ENCODE results near the gene NR1D1. TPM values are rescaled to one million over a fixed set of nuclear protein-coding genes. Genes with fewer than 3 reads are reported as not detected.
A peak's percentile ranks its signal among the peaks of the same experiment; 100 is the strongest.

Gene NR1D1
- total and polyA plus RNA-seq, 2 of the 13 experiments (the other 11 are each of a cell fraction or from before 2014, with no cell fraction given): 2.1 to 2.7 TPM

DNA sequence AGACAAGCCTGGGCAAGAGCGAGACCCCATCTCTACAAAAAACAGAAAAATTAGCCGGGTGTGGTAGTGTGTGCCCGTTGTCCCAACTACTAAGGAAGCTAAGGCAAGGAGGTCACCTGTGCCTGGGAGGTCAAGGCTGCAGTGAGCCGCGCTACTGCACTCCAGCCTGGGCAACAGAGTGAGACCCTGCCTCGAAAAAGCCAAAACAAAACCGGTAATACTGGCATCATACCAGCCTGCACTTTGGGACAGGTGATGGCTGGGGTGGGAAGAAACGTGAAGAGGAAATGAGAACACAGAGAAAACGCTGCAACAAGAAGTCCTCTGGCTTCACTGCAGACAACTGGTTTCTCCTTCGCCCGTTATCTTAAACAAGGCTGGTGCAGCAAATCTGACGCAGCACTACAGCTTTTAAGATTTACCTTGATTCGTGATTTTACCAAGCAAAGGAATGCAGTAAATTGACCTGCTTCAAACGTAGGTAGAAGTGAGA, 39.2 kb upstream of the NR1D1 start (continued):
- TF ChIP-seq, protein P1, sequence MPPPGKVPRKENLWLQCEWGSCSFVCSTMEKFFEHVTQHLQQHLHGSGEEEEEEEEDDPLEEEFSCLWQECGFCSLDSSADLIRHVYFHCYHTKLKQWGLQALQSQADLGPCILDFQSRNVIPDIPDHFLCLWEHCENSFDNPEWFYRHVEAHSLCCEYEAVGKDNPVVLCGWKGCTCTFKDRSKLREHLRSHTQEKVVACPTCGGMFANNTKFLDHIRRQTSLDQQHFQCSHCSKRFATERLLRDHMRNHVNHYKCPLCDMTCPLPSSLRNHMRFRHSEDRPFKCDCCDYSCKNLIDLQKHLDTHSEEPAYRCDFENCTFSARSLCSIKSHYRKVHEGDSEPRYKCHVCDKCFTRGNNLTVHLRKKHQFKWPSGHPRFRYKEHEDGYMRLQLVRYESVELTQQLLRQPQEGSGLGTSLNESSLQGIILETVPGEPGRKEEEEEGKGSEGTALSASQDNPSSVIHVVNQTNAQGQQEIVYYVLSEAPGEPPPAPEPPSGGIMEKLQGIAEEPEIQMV (CRISPR knock-in tag; IDR thresholded peaks at IDR 0.05; ENCODE audit: low read depth): 0 out of 2 replicates have a peak, but pooled peaks have one; percentile 19
- TF ChIP-seq, protein P2, sequence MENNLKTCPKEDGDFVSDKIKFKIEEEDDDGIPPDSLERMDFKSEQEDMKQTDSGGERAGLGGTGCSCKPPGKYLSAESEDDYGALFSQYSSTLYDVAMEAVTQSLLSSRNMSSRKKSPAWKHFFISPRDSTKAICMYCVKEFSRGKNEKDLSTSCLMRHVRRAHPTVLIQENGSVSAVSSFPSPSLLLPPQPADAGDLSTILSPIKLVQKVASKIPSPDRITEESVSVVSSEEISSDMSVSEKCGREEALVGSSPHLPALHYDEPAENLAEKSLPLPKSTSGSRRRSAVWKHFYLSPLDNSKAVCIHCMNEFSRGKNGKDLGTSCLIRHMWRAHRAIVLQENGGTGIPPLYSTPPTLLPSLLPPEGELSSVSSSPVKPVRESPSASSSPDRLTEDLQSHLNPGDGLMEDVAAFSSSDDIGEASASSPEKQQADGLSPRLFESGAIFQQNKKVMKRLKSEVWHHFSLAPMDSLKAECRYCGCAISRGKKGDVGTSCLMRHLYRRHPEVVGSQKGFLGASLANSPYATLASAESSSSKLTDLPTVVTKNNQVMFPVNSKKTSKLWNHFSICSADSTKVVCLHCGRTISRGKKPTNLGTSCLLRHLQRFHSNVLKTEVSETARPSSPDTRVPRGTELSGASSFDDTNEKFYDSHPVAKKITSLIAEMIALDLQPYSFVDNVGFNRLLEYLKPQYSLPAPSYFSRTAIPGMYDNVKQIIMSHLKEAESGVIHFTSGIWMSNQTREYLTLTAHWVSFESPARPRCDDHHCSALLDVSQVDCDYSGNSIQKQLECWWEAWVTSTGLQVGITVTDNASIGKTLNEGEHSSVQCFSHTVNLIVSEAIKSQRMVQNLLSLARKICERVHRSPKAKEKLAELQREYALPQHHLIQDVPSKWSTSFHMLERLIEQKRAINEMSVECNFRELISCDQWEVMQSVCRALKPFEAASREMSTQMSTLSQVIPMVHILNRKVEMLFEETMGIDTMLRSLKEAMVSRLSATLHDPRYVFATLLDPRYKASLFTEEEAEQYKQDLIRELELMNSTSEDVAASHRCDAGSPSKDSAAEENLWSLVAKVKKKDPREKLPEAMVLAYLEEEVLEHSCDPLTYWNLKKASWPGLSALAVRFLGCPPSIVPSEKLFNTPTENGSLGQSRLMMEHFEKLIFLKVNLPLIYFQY (CRISPR knock-in tag; IDR thresholded peaks at IDR 0.05; ENCODE audit: borderline replicate concordance): no peak
- no peak for TF ChIP-seq ZNF343 (CRISPR knock-in tag; IDR thresholded peaks at IDR 0.05)
- TF ChIP-seq FOXM1 (CRISPR knock-in tag; IDR thresholded peaks at IDR 0.05): no peak
- TF ChIP-seq ZSCAN12 (CRISPR knock-in tag; IDR thresholded peaks at IDR 0.05): no peak
- TF ChIP-seq ZNF850 (CRISPR knock-in tag; conservative IDR thresholded peaks at IDR 0.05): no peak
- no peak for TF ChIP-seq ZNF20 (CRISPR knock-in tag; IDR thresholded peaks at IDR 0.05)
- TF ChIP-seq ZNF335 (CRISPR knock-in tag; IDR thresholded peaks at IDR 0.05): no peak
- no peak for TF ChIP-seq ZC3H4 (CRISPR knock-in tag; IDR thresholded peaks at IDR 0.05; ENCODE audit: borderline replicate concordance)
- no peak for TF ChIP-seq ZNF430 (CRISPR knock-in tag; IDR thresholded peaks at IDR 0.05)
- TF ChIP-seq, protein P3, sequence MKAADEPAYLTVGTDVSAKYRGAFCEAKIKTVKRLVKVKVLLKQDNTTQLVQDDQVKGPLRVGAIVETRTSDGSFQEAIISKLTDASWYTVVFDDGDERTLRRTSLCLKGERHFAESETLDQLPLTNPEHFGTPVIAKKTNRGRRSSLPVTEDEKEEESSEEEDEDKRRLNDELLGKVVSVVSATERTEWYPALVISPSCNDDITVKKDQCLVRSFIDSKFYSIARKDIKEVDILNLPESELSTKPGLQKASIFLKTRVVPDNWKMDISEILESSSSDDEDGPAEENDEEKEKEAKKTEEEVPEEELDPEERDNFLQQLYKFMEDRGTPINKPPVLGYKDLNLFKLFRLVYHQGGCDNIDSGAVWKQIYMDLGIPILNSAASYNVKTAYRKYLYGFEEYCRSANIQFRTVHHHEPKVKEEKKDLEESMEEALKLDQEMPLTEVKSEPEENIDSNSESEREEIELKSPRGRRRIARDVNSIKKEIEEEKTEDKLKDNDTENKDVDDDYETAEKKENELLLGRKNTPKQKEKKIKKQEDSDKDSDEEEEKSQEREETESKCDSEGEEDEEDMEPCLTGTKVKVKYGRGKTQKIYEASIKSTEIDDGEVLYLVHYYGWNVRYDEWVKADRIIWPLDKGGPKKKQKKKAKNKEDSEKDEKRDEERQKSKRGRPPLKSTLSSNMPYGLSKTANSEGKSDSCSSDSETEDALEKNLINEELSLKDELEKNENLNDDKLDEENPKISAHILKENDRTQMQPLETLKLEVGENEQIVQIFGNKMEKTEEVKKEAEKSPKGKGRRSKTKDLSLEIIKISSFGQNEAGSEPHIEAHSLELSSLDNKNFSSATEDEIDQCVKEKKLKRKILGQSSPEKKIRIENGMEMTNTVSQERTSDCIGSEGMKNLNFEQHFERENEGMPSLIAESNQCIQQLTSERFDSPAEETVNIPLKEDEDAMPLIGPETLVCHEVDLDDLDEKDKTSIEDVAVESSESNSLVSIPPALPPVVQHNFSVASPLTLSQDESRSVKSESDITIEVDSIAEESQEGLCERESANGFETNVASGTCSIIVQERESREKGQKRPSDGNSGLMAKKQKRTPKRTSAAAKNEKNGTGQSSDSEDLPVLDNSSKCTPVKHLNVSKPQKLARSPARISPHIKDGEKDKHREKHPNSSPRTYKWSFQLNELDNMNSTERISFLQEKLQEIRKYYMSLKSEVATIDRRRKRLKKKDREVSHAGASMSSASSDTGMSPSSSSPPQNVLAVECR (CRISPR knock-in tag; IDR thresholded peaks at IDR 0.05; ENCODE audit: borderline replicate concordance): no peak; the same call in 1 of the 2 replicates
- TF ChIP-seq, protein P4, sequence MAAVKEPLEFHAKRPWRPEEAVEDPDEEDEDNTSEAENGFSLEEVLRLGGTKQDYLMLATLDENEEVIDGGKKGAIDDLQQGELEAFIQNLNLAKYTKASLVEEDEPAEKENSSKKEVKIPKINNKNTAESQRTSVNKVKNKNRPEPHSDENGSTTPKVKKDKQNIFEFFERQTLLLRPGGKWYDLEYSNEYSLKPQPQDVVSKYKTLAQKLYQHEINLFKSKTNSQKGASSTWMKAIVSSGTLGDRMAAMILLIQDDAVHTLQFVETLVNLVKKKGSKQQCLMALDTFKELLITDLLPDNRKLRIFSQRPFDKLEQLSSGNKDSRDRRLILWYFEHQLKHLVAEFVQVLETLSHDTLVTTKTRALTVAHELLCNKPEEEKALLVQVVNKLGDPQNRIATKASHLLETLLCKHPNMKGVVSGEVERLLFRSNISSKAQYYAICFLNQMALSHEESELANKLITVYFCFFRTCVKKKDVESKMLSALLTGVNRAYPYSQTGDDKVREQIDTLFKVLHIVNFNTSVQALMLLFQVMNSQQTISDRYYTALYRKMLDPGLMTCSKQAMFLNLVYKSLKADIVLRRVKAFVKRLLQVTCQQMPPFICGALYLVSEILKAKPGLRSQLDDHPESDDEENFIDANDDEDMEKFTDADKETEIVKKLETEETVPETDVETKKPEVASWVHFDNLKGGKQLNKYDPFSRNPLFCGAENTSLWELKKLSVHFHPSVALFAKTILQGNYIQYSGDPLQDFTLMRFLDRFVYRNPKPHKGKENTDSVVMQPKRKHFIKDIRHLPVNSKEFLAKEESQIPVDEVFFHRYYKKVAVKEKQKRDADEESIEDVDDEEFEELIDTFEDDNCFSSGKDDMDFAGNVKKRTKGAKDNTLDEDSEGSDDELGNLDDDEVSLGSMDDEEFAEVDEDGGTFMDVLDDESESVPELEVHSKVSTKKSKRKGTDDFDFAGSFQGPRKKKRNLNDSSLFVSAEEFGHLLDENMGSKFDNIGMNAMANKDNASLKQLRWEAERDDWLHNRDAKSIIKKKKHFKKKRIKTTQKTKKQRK (IDR thresholded peaks at IDR 0.05; ENCODE audit: low read length): no peak
- TF ChIP-seq, protein P5, sequence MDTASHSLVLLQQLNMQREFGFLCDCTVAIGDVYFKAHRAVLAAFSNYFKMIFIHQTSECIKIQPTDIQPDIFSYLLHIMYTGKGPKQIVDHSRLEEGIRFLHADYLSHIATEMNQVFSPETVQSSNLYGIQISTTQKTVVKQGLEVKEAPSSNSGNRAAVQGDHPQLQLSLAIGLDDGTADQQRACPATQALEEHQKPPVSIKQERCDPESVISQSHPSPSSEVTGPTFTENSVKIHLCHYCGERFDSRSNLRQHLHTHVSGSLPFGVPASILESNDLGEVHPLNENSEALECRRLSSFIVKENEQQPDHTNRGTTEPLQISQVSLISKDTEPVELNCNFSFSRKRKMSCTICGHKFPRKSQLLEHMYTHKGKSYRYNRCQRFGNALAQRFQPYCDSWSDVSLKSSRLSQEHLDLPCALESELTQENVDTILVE (CRISPR knock-in tag; IDR thresholded peaks at IDR 0.05): no peak
- no peak for TF ChIP-seq RFXAP (CRISPR knock-in tag; IDR thresholded peaks at IDR 0.05; ENCODE audit: borderline replicate concordance)
